GM23338 (cell line): Measurements from ENCODE around the gene ASPG. TPM values are rescaled to one million over a fixed set of nuclear protein-coding genes. Genes with fewer than 3 reads are reported as not detected.

Source experiments
- ATAC-seq: fragments of 200-7000 bp; cut with Tn5 transposase; 3 replicates; pipeline ENCODE4 v1.9.1; 2020
- DNase-seq: peaks from one replicate; pipeline ENCODE4 v3.0.0-alpha.2; 2015; ENCODE audit warnings: low spot score
- H2AFZ ChIP-seq: fragments of 200-600 bp; sonication (generic); 2 replicates; pipeline ENCODE4 v1.8.0; 2016; ENCODE audit warnings: antibody characterized with exemption, mild to moderate bottlenecking, moderate library complexity
- H3F3A ChIP-seq: fragments of 200-600 bp; sonication (generic); replicated peaks from 2 replicates; pipeline ENCODE4 v1.8.0; 2017; ENCODE audit warnings: antibody characterized with exemption, mixed run types, low read depth
- H3K27ac ChIP-seq: fragments of 200-600 bp; sonication (generic); 2 replicates; pipeline ENCODE4 v1.6.1; 2016; ENCODE audit warnings: low read depth
- H3K27me3 ChIP-seq: fragments of 200-600 bp; sonication (generic); 2 replicates; pipeline ENCODE4 v1.8.0; 2016; ENCODE audit warnings: mild to moderate bottlenecking, mixed run types, moderate library complexity; ENCODE audit not compliant: insufficient read depth
- H3K36me3 ChIP-seq: fragments of 200-600 bp; sonication (generic); 2 replicates; pipeline ENCODE4 v1.8.0; 2016; ENCODE audit warnings: mild to moderate bottlenecking; ENCODE audit not compliant: insufficient read depth
- H3K4me1 ChIP-seq: fragments of 200-600 bp; sonication (generic); 2 replicates; pipeline ENCODE4 v1.8.0; 2016; ENCODE audit warnings: mild to moderate bottlenecking, moderate library complexity; ENCODE audit not compliant: insufficient read depth
- H3K4me2 ChIP-seq: fragments of 200-600 bp; sonication (generic); 2 replicates; pipeline ENCODE4 v1.7.1; 2017; ENCODE audit warnings: mixed run types
- H3K4me3 ChIP-seq: fragments of 200-600 bp; sonication (generic); 2 replicates; pipeline ENCODE4 v1.6.1; 2016; ENCODE audit warnings: mixed run types
- H3K79me2 ChIP-seq: fragments of 200-600 bp; sonication (generic); replicated peaks from 2 replicates; pipeline ENCODE4 v1.8.0; 2017; ENCODE audit warnings: mild to moderate bottlenecking; ENCODE audit not compliant: insufficient read depth
- H3K9me2 ChIP-seq: fragments of 200-600 bp; sonication (generic); 2 replicates; pipeline ENCODE4 v1.8.0; 2017; ENCODE audit not compliant: insufficient read depth
- H4K20me1 ChIP-seq: fragments of 200-600 bp; sonication (generic); replicated peaks from 2 replicates; pipeline ENCODE4 v1.8.0; 2017; ENCODE audit warnings: mild to moderate bottlenecking; ENCODE audit not compliant: insufficient read depth
- H3K27ac Mint-ChIP-seq: 2 replicates; pipeline ENCODE4 v1.8.0; 2020; ENCODE audit warnings: inconsistent platforms, mild to moderate bottlenecking, moderate library complexity, mixed read lengths
- H3K27me3 Mint-ChIP-seq: 3 replicates; pipeline ENCODE4 v1.8.0; 2022; ENCODE audit warnings: low read depth, mild to moderate bottlenecking, moderate library complexity, mixed read lengths, inconsistent platforms; ENCODE audit not compliant: insufficient read depth, poor library complexity
- H3K36me3 Mint-ChIP-seq: 3 replicates; pipeline ENCODE4 v1.8.0; 2021; ENCODE audit warnings: low read depth, mild to moderate bottlenecking, inconsistent platforms, moderate library complexity, mixed read lengths
- H3K4me1 Mint-ChIP-seq: 3 replicates; pipeline ENCODE4 v1.8.0; 2020; ENCODE audit warnings: mild to moderate bottlenecking, inconsistent platforms, mixed read lengths
- H3K4me3 Mint-ChIP-seq: 3 replicates; pipeline ENCODE4 v1.8.0; 2021; ENCODE audit warnings: moderate library complexity, mild to moderate bottlenecking, inconsistent platforms, mixed read lengths
- H3K9me3 Mint-ChIP-seq: 3 replicates; pipeline ENCODE4 v1.8.0; 2020; ENCODE audit warnings: moderate library complexity, mild to moderate bottlenecking, inconsistent platforms, mixed read lengths
- CREB1 ChIP-seq: fragments of 250-450 bp; sonication (Bioruptor Pico); IDR thresholded peaks from 2 replicates; pipeline ENCODE4 v1.5.0; 2020; ENCODE audit warnings: low read depth, mild to moderate bottlenecking, moderate library complexity
- CTCF ChIP-seq, 2 experiments: fragments of 200-600 bp in 1 of 2; sonication (generic) in 1 of 2; conservative IDR thresholded peaks; 2 replicates each; pipeline versions ENCODE4 v1.5.1 to v1.6.1; 2016 to 2017; ENCODE audit warnings: antibody characterized with exemption in 2 of 2, low read depth in 2 of 2, mild to moderate bottlenecking in 2 of 2, moderate library complexity in 1 of 2
- EZH2 ChIP-seq: fragments of 200-600 bp; sonication (generic); IDR thresholded peaks from one replicate; pipeline ENCODE4 v1.8.0; 2017; ENCODE audit warnings: antibody characterized with exemption, mild to moderate bottlenecking, low read depth; ENCODE audit not compliant: unreplicated experiment
- EZH2phosphoT487 ChIP-seq: fragments of 200-600 bp; sonication (generic); IDR thresholded peaks from one replicate; pipeline ENCODE4 v1.8.1; 2018; ENCODE audit warnings: antibody characterized with exemption; ENCODE audit not compliant: unreplicated experiment
- NANOG ChIP-seq: IDR thresholded peaks from 2 replicates; pipeline ENCODE4 v1.6.1; 2016; ENCODE audit warnings: antibody characterized with exemption, borderline replicate concordance
- REST ChIP-seq: IDR thresholded peaks from one replicate; pipeline ENCODE4 v1.6.1; 2018; ENCODE audit warnings: antibody characterized with exemption; ENCODE audit not compliant: unreplicated experiment
- STAT1 ChIP-seq: IDR thresholded peaks from one replicate; pipeline ENCODE4 v1.6.1; 2016; ENCODE audit warnings: antibody characterized with exemption; ENCODE audit not compliant: unreplicated experiment
- ZNF114 ChIP-seq: fragments of 250-450 bp; sonication (Bioruptor Pico); IDR thresholded peaks from 2 replicates; pipeline ENCODE4 v1.5.0; 2020; ENCODE audit warnings: mild to moderate bottlenecking, moderate library complexity
- ZNF331 ChIP-seq: fragments of 250-450 bp; sonication (Bioruptor Pico); IDR thresholded peaks from 2 replicates; pipeline ENCODE4 v1.5.0; 2020; ENCODE audit warnings: low read depth, mild to moderate bottlenecking, moderate library complexity
- polyA plus RNA-seq: library from polyadenylated mRNA; unstranded; fragments of >200 nt; fragmentation: Nextera tagmentation; extraction: Ambion mirVana; gene quantifications from 2 replicates; pipeline ENCODE4 v1.2.1, GENCODE V29; 2016
- total RNA-seq: library from RNA; depleted of rRNA; stranded (reverse); fragments of >200 nt; shearing (Covaris generic); gene quantifications from 2 replicates; pipeline ENCODE4 v1.2.3, GENCODE V29; 2014
- TF ChIP-seq, protein P1 (sequence below): IDR thresholded peaks from 2 replicates; pipeline ENCODE4 v1.6.1; 2016; ENCODE audit warnings: antibody characterized with exemption

ASPG gene
- total and polyA plus RNA-seq, 2 experiments from 2014 or later = 0.61 to 6.2 TPM

DNA sequence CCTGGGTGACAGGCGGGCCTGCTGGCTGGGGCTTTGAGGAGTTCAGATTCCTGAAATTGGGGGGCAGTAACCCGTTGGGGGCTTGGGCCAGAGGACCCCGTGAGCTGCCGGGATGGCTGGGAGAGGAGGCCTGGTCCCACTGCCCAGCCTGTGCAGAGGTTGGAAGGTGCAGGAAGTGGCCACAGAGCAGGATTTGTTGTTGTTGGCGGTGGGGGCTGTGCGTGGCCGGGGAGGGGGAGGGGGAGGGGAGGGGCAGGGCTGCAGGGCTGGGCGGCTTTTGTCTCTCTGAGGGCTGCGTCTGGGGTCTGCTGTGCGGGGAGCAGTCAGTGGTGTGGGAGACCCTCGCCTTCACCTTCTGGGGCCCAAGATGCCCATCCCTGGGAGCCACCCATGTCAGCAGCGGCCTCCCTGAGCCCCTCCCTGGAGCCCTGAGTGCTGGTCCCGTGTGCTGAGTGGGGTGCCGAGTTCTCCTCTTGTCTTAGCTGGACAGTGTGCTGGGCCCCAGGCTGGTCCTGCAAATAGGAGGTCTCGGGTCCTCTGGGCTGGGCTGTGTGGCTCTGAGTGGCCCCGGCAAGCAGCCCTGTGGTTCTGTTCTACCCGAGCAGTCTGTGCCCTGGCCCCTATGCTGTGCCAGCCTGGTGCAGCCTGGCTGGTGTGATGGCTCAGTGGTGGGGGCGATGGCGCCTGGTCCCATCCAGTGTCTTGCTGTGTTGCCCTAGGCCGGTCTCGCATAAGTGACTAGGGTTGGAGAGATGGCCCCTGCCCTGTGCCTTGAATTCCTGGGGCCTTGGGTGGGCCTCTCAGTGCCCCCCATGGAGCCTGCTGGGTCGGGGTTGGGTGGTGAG is 63.2 kb downstream of the ASPG start:
- H3K36me3 ChIP-seq = no peaks in the 10 kb centered on the region
- TF ChIP-seq ZNF331 (no peak), NANOG (no peak), STAT1 (no peak), REST (no peak), EZH2phosphoT487 (no peak), EZH2 (no peak)
- TF ChIP-seq, protein P1, sequence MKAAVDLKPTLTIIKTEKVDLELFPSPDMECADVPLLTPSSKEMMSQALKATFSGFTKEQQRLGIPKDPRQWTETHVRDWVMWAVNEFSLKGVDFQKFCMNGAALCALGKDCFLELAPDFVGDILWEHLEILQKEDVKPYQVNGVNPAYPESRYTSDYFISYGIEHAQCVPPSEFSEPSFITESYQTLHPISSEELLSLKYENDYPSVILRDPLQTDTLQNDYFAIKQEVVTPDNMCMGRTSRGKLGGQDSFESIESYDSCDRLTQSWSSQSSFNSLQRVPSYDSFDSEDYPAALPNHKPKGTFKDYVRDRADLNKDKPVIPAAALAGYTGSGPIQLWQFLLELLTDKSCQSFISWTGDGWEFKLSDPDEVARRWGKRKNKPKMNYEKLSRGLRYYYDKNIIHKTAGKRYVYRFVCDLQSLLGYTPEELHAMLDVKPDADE = no peak
- peaks cover 82% of the 10 kb centered on the region for H3K79me2 ChIP-seq
- 0 out of 2 replicates have a peak, but pooled peaks cover 5% of the 10 kb centered on the region for H3F3A ChIP-seq
- H3K4me2 ChIP-seq = peak overlapping the region; percentile 72
- H3K27ac ChIP-seq = peak overlapping the region; percentile 72; the same call in 1 of the 2 replicates
- peak; percentile 34 for DNase-seq
- no peaks in the 10 kb centered on the region for H3K27me3 ChIP-seq
- no peaks in the 10 kb centered on the region; the same call in 2 of the 3 replicates for H3K36me3 Mint-ChIP-seq
- no peak overlapping the region for H2AFZ ChIP-seq
- peaks cover 21% of the 10 kb centered on the region for H3K4me1 ChIP-seq
- no peaks in the 10 kb centered on the region for H3K9me2 ChIP-seq
- H3K4me3 Mint-ChIP-seq = peak overlapping the region; percentile 21; the same call in 1 of the 3 replicates
- peaks cover 30% of the 10 kb centered on the region for H3K4me1 Mint-ChIP-seq
- H3K9me3 Mint-ChIP-seq = no peaks in the 10 kb centered on the region
- peaks cover 12% of the 10 kb centered on the region for H3K27me3 Mint-ChIP-seq
- H3K4me3 ChIP-seq = no peak overlapping the region; the same call in 1 of the 2 replicates
- ATAC-seq = peak; percentile 6
- peak overlapping the region; percentile 86; the same call in 1 of the 2 replicates for H3K27ac Mint-ChIP-seq
- H4K20me1 ChIP-seq = no peaks in the 10 kb centered on the region

DNA sequence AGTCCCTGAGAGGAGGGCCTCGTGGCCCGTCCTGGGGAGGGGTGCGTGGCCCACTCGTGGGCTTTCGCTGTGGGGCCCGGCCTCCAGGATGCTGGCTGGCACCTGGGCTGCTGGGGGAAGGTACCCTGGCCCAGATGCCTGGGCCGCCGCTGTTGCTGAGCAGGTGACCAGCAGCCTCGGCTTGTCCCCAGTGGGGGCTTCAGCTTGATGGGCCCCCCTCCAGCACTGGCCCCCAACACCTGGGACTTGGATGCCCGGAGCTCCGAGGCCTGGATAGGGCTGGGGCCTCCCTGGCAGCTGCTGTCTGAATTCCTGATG is 63.7 kb downstream of the ASPG start:
- no peaks in the 10 kb centered on the region for H3K27me3 ChIP-seq
- ATAC-seq (peak; percentile 1; the same call in 1 of the 3 replicates), DNase-seq (no peak)
- H3K4me3 ChIP-seq = peak overlapping the region; percentile 42; the same call in 1 of the 2 replicates
- peak overlapping the region; percentile 79 for H3K27ac ChIP-seq
- no peak overlapping the region for H2AFZ ChIP-seq
- H3K79me2 ChIP-seq = peaks cover 78% of the 10 kb centered on the region
- H3F3A ChIP-seq = 0 out of 2 replicates have a peak, but pooled peaks cover 5% of the 10 kb centered on the region
- no peak overlapping the region for H3K27ac Mint-ChIP-seq
- no peaks in the 10 kb centered on the region for H4K20me1 ChIP-seq
- H3K9me3 Mint-ChIP-seq = no peaks in the 10 kb centered on the region
- no peaks in the 10 kb centered on the region; the same call in 2 of the 3 replicates for H3K36me3 Mint-ChIP-seq
- peak overlapping the region; percentile 72 for H3K4me2 ChIP-seq
- H3K27me3 Mint-ChIP-seq = peaks cover 12% of the 10 kb centered on the region
- H3K4me3 Mint-ChIP-seq = no peak overlapping the region
- H3K4me1 Mint-ChIP-seq = peaks cover 30% of the 10 kb centered on the region
- no peaks in the 10 kb centered on the region for H3K36me3 ChIP-seq
- peaks cover 21% of the 10 kb centered on the region for H3K4me1 ChIP-seq
- H3K9me2 ChIP-seq = no peaks in the 10 kb centered on the region
- TF ChIP-seq CREB1 (no peak), CTCF (conservative IDR thresholded peaks at IDR 0.05; ENCODE audit: low read depth in 2 of 2) (no peak), ZNF114 (CRISPR knock-in tag) (no peak), EZH2phosphoT487 (no peak), ZNF331 (no peak), EZH2 (no peak), REST (no peak), STAT1 (no peak)
- TF ChIP-seq, protein P1 = no peak
